ENCODE measurements around the gene GGTLC1.

The GGTLC1 gene

GRCh38 chr20:23963941-23964340 is 24.6 kb downstream of the GGTLC1 start:
- DNase-seq = no peak

GRCh38 chr20:23962272-23962671 is 26.3 kb downstream of the GGTLC1 start:
- no peak for DNase-seq

GRCh38 chr20:23959054-23959453 is 29.5 kb downstream of the GGTLC1 start:
- DNase-seq = no peak

GRCh38 chr20:23955896-23956295 is 32.7 kb downstream of the GGTLC1 start:
- no peak for DNase-seq

- no peak for DNase-seq
These were observed 34.4 kb downstream of the GGTLC1 start for GRCh38 chr20:23954008-23954745.

- DNase-seq = no peak
These were observed 42.4 kb downstream of the GGTLC1 start for GRCh38 chr20:23946206-23946605.

GRCh38 chr20:23943304-23943703 is 45.3 kb downstream of the GGTLC1 start:
- no peak for DNase-seq

GRCh38 chr20:23939641-23940040 is 48.9 kb downstream of the GGTLC1 start:
- DNase-seq = no peak

GRCh38 chr20:23939063-23939462 is 49.5 kb downstream of the GGTLC1 start:
- DNase-seq = no peak

GRCh38 chr20:23938118-23938438 is 50.5 kb downstream of the GGTLC1 start:
- no peak for DNase-seq

GRCh38 chr20:23937303-23938117 is 51.1 kb downstream of the GGTLC1 start:
- DNase-seq = peak; percentile 74 to 88
